ENCODE measurements around the gene CES1.
"Not testable (repeated sequence)": the region's sequence is repeated elsewhere in the genome, so short reads cannot be mapped to it uniquely, and the experiment has no call there.

CES1 gene

DNA sequence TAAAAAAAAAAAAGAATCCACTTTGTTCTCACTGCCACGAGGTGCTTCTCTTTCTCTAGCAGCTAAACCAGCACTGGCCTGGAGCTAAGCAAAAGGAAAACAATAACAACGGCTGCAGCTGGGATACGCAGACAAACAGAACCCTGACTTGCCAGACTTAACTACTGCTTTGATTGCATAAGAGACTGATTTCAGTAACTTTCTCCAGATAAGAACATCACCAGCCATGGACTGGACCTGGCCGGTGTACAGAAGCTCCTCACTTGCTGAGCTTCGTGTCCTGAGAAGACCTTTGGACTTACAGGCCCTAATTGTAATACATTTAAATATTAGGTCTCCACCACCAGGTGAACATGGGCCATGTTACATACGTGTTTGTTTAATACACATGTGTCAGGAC, 27.8 kb downstream of the CES1 start:
- not testable (repeated sequence) for H3K27ac ChIP-seq (ENCODE audit: insufficient read depth, low read depth, low read length, poor library complexity, severe bottlenecking); H3K4me1 ChIP-seq (ENCODE audit: control insufficient read depth, insufficient read depth, low read length); H3K9me3 ChIP-seq (ENCODE audit: control insufficient read depth, low read length); H3K36me3 ChIP-seq (ENCODE audit: control insufficient read depth, insufficient read depth, low read length); H3K27me3 ChIP-seq (ENCODE audit: control insufficient read depth, insufficient read depth, low read length, poor library complexity, severe bottlenecking); H3K4me3 ChIP-seq (ENCODE audit: insufficient read depth, low read depth, low read length)
- no CpG with 5 or more reads among the region's 6 CpGs for WGBS, 2 experiments

DNA sequence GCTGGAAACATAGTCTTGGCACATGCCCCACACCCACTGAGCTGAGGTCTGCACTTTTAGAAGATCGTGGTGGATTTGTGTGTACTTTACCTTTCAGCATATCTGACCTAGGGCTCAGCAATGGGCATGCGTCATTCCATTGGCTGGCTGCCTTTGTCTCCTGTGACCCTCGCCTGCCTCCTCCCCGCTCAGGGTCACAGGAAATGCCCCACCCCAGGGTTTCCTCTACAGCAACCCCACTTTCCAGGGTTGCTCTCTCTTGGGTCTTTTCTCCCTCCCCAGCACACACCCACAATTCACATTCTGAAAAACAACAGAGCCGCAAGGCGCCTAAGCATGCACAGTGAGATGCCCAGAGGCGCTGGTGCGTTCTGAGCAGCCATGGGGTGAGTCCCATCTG, 29.2 kb downstream of the CES1 start:
- H3K4me3 ChIP-seq (ENCODE audit: insufficient read depth, low read depth, low read length); H3K27me3 ChIP-seq (ENCODE audit: control insufficient read depth, insufficient read depth, low read length, poor library complexity, severe bottlenecking); H3K27ac ChIP-seq (ENCODE audit: insufficient read depth, low read depth, low read length, poor library complexity, severe bottlenecking); H3K4me1 ChIP-seq (ENCODE audit: control insufficient read depth, insufficient read depth, low read length); H3K9me3 ChIP-seq (ENCODE audit: control insufficient read depth, low read length); H3K36me3 ChIP-seq (ENCODE audit: control insufficient read depth, insufficient read depth, low read length): not testable (repeated sequence)
- no CpG with 5 or more reads among the region's 8 CpGs for WGBS, 2 experiments

GRCh38 chr16:55792934-55793374, 39.9 kb downstream of the CES1 start:
- H3K27me3 ChIP-seq (ENCODE audit: control insufficient read depth, insufficient read depth, low read length, poor library complexity, severe bottlenecking); H3K4me3 ChIP-seq (ENCODE audit: insufficient read depth, low read depth, low read length); H3K4me1 ChIP-seq (ENCODE audit: control insufficient read depth, insufficient read depth, low read length); H3K36me3 ChIP-seq (ENCODE audit: control insufficient read depth, insufficient read depth, low read length); H3K27ac ChIP-seq (ENCODE audit: insufficient read depth, low read depth, low read length, poor library complexity, severe bottlenecking); H3K9me3 ChIP-seq (ENCODE audit: control insufficient read depth, low read length): not testable (repeated sequence)
- WGBS, 2 experiments = no CpG with 5 or more reads among the region's 11 CpGs

DNA sequence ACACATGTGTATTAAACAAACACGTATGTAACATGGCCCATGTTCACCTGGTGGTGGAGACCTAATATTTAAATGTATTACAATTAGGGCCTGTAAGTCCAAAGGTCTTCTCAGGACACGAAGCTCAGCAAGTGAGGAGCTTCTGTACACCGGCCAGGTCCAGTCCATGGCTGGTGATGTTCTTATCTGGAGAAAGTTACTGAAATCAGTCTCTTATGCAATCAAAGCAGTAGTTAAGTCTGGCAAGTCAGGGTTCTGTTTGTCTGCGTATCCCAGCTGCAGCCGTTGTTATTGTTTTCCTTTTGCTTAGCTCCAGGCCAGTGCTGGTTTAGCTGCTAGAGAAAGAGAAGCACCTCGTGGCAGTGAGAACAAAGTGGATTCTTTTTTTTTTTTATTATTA, 41.4 kb downstream of the CES1 start:
- H3K4me3 ChIP-seq (ENCODE audit: insufficient read depth, low read depth, low read length); H3K27ac ChIP-seq (ENCODE audit: insufficient read depth, low read depth, low read length, poor library complexity, severe bottlenecking); H3K9me3 ChIP-seq (ENCODE audit: control insufficient read depth, low read length); H3K4me1 ChIP-seq (ENCODE audit: control insufficient read depth, insufficient read depth, low read length); H3K36me3 ChIP-seq (ENCODE audit: control insufficient read depth, insufficient read depth, low read length); H3K27me3 ChIP-seq (ENCODE audit: control insufficient read depth, insufficient read depth, low read length, poor library complexity, severe bottlenecking): not testable (repeated sequence)
- WGBS, 2 experiments = no CpG with 5 or more reads among the region's 6 CpGs

DNA sequence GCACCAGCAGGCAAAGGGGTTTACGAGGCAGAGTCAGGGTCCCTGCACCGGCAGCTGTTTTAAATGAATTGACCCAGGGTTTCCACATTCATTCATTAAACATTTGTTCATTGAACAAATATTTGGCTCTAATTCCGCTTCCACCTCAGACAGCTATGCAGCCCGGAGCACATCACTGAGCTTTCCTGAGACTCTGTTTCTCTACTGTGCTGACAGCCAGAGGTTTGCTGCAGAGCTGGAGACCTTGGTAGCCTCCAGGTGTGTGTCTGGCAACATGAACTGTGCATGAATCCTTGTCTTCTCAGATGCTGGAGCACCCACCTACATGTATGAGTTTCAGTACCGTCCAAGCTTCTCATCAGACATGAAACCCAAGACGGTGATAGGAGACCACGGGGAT, 42.7 kb downstream of the CES1 start:
- 95 to 100% methylated on average over 2 of the region's 7 CpGs for WGBS, 2 experiments
- not testable (repeated sequence) for H3K4me1 ChIP-seq (ENCODE audit: control insufficient read depth, insufficient read depth, low read length); H3K27me3 ChIP-seq (ENCODE audit: control insufficient read depth, insufficient read depth, low read length, poor library complexity, severe bottlenecking)

DNA sequence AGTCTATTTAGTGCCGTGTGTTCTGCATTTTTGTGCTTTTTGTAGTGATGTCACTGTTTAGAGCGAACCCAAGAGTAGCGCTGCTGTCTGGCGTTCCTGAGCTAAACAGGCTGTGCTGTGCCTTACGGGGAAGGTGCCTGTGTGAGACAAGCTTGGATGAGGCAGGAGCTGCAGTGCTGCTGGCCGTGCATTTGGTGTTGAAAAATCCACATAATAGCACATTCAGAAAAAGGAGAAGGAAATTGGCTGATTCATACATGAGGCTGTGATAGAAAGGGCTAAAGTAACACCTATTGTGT, 50.2 kb downstream of the CES1 start:
- not testable (repeated sequence) for H3K9me3 ChIP-seq (ENCODE audit: control insufficient read depth, low read length); H3K36me3 ChIP-seq (ENCODE audit: control insufficient read depth, insufficient read depth, low read length); H3K27me3 ChIP-seq (ENCODE audit: control insufficient read depth, insufficient read depth, low read length, poor library complexity, severe bottlenecking); H3K27ac ChIP-seq (ENCODE audit: insufficient read depth, low read depth, low read length, poor library complexity, severe bottlenecking); H3K4me3 ChIP-seq (ENCODE audit: insufficient read depth, low read depth, low read length); H3K4me1 ChIP-seq (ENCODE audit: control insufficient read depth, insufficient read depth, low read length)
- no CpG with 5 or more reads among the region's 6 CpGs for whole genome bisulfite sequencing, 2 experiments

More for the DNA sequence above, 42.7 kb downstream of the CES1 start:
- H3K36me3 ChIP-seq (ENCODE audit: control insufficient read depth, insufficient read depth, low read length); H3K9me3 ChIP-seq (ENCODE audit: control insufficient read depth, low read length); H3K27ac ChIP-seq (ENCODE audit: insufficient read depth, low read depth, low read length, poor library complexity, severe bottlenecking); H3K4me3 ChIP-seq (ENCODE audit: insufficient read depth, low read depth, low read length): not testable (repeated sequence)

- not testable (repeated sequence) for H3K27ac ChIP-seq (ENCODE audit: insufficient read depth, low read depth, low read length, poor library complexity, severe bottlenecking); H3K4me3 ChIP-seq (ENCODE audit: insufficient read depth, low read depth, low read length); H3K36me3 ChIP-seq (ENCODE audit: control insufficient read depth, insufficient read depth, low read length); H3K4me1 ChIP-seq (ENCODE audit: control insufficient read depth, insufficient read depth, low read length); H3K9me3 ChIP-seq (ENCODE audit: control insufficient read depth, low read length); H3K27me3 ChIP-seq (ENCODE audit: control insufficient read depth, insufficient read depth, low read length, poor library complexity, severe bottlenecking)
- 85 to 92% methylated on average over 3 to 5 of the region's 6 CpGs for WGBS, 2 experiments
Measured at GRCh38 chr16:55782091-55782792, 50.7 kb downstream of the CES1 start.

DNA sequence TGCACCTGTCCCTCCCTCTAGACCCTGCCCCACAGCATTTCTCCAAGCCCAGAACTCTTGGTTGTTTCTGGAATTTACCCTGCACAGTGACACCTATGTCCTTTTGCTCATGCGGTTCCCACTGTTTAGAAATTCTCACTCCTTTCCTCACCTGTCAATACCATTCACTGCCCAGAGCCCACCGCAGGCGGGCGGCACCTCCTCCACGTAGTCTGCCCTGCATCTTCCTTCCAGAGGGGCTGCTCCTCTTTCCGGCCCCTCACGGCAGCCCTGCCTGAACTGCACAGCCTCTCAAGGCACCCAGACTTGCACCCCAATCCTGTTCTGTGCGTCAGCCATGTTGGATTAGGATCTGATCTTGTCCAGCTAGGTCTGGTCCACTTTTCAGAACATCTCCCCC, 51.4 kb downstream of the CES1 start:
- H3K4me1 ChIP-seq (ENCODE audit: control insufficient read depth, insufficient read depth, low read length); H3K4me3 ChIP-seq (ENCODE audit: insufficient read depth, low read depth, low read length); H3K27me3 ChIP-seq (ENCODE audit: control insufficient read depth, insufficient read depth, low read length, poor library complexity, severe bottlenecking); H3K27ac ChIP-seq (ENCODE audit: insufficient read depth, low read depth, low read length, poor library complexity, severe bottlenecking); H3K36me3 ChIP-seq (ENCODE audit: control insufficient read depth, insufficient read depth, low read length); H3K9me3 ChIP-seq (ENCODE audit: control insufficient read depth, low read length): not testable (repeated sequence)
- 88 to 91% methylated on average over 8 of the region's 8 CpGs for WGBS, 2 experiments

GRCh38 chr16:55780095-55780407, 52.8 kb downstream of the CES1 start:
- H3K27ac ChIP-seq (ENCODE audit: insufficient read depth, low read depth, low read length, poor library complexity, severe bottlenecking); H3K4me3 ChIP-seq (ENCODE audit: insufficient read depth, low read depth, low read length); H3K9me3 ChIP-seq (ENCODE audit: control insufficient read depth, low read length); H3K4me1 ChIP-seq (ENCODE audit: control insufficient read depth, insufficient read depth, low read length); H3K27me3 ChIP-seq (ENCODE audit: control insufficient read depth, insufficient read depth, low read length, poor library complexity, severe bottlenecking); H3K36me3 ChIP-seq (ENCODE audit: control insufficient read depth, insufficient read depth, low read length): not testable (repeated sequence)
- WGBS, 2 experiments = 75 to 97% methylated on average over 2 of the region's 4 CpGs

GRCh38 chr16:55779402-55780094, 53.3 kb downstream of the CES1 start:
- Histone ChIP-seq H3K4me3 (ENCODE audit: insufficient read depth, low read depth, low read length) (no peak overlapping the region), H3K27ac (ENCODE audit: insufficient read depth, low read depth, low read length, poor library complexity, severe bottlenecking) (no peak overlapping the region), H3K9me3 (ENCODE audit: control insufficient read depth, low read length) (no peaks in the 10 kb centered on the region), H3K36me3 (ENCODE audit: control insufficient read depth, insufficient read depth, low read length) (no peaks in the 10 kb centered on the region), H3K4me1 (ENCODE audit: control insufficient read depth, insufficient read depth, low read length) (no peaks in the 10 kb centered on the region), H3K27me3 (ENCODE audit: control insufficient read depth, insufficient read depth, low read length, poor library complexity, severe bottlenecking) (no peaks in the 10 kb centered on the region)
- 81 to 85% methylated on average over 7 of the region's 7 CpGs for WGBS, 2 experiments

GRCh38 chr16:55778757-55779156, 54.1 kb downstream of the CES1 start:
- 92% methylated on average over 2 of the region's 2 CpGs for WGBS, 2 experiments
- no peaks in the 10 kb centered on the region for H3K9me3 ChIP-seq (ENCODE audit: control insufficient read depth, low read length)

More at GRCh38 chr16:55778757-55779156, 54.1 kb downstream of the CES1 start:
- Histone ChIP-seq H3K27ac (ENCODE audit: insufficient read depth, low read depth, low read length, poor library complexity, severe bottlenecking) (no peak overlapping the region), H3K27me3 (ENCODE audit: control insufficient read depth, insufficient read depth, low read length, poor library complexity, severe bottlenecking) (no peaks in the 10 kb centered on the region), H3K36me3 (ENCODE audit: control insufficient read depth, insufficient read depth, low read length) (no peaks in the 10 kb centered on the region), H3K4me1 (ENCODE audit: control insufficient read depth, insufficient read depth, low read length) (no peaks in the 10 kb centered on the region), H3K4me3 (ENCODE audit: insufficient read depth, low read depth, low read length) (no peak overlapping the region)
